HepG2 (cell line): ENCODE data around the gene CIROP. TPM values are rescaled to one million over a fixed set of nuclear protein-coding genes. Genes with fewer than 3 reads are reported as not detected.
A peak's percentile ranks its signal among the peaks of the same experiment; 100 is the strongest.

Experiments
- CREB1 ChIP-seq, 2 experiments: fragments of 450-650 bp in 1 of 2; IDR thresholded peaks; 2 replicates each; pipeline ENCODE4 v1.6.1; 2016 to 2017; ENCODE audit warnings: control low read depth in 1 of 2, mild to moderate bottlenecking in 1 of 2, missing compliant biosample characterization in 1 of 2, missing genetic modification characterization in 1 of 2
- FOXP4 ChIP-seq: sonication (generic); formaldehyde crosslinking; IDR thresholded peaks from 2 replicates; pipeline ENCODE4 v1.4.0; 2020; ENCODE audit warnings: missing genetic modification reagents
- MAX ChIP-seq: IDR thresholded peaks from 2 replicates; pipeline ENCODE4 v1.6.1; 2012; ENCODE audit warnings: inconsistent platforms
- POLR2G ChIP-seq: fragments of 200-400 bp; formaldehyde crosslinking; IDR thresholded peaks from 2 replicates; pipeline ENCODE4 v1.6.1; 2018; ENCODE audit warnings: mild to moderate bottlenecking, low read depth, low read length, moderate library complexity
- PPARG ChIP-seq: conservative IDR thresholded peaks from 2 replicates; pipeline ENCODE4 v1.6.1; 2016; ENCODE audit warnings: missing biosample characterization, missing genetic modification reagents
- RARA ChIP-seq: IDR thresholded peaks from 2 replicates; pipeline ENCODE4 v1.6.1; 2016; ENCODE audit warnings: missing genetic modification reagents, missing compliant biosample characterization
- SIX1 ChIP-seq: sonication (generic); formaldehyde crosslinking; IDR thresholded peaks from 2 replicates; pipeline ENCODE4 v1.4.0; 2020; ENCODE audit warnings: missing genetic modification reagents, borderline replicate concordance
- SMARCE1 ChIP-seq: fragments of 450-650 bp; IDR thresholded peaks from 2 replicates; pipeline ENCODE4 v1.6.1; 2017; ENCODE audit warnings: borderline replicate concordance
- STAT5B ChIP-seq: sonication (generic); formaldehyde crosslinking; IDR thresholded peaks from 2 replicates; pipeline ENCODE4 v1.4.0; 2020; ENCODE audit warnings: missing genetic modification reagents
- THAP8 ChIP-seq: sonication (generic); formaldehyde crosslinking; IDR thresholded peaks from 2 replicates; pipeline ENCODE4 v1.5.1; 2020; ENCODE audit warnings: missing genetic modification reagents, mild to moderate bottlenecking, borderline replicate concordance
- ZNF230 ChIP-seq: sonication (generic); formaldehyde crosslinking; IDR thresholded peaks from 2 replicates; pipeline ENCODE4 v1.4.0; 2020; ENCODE audit warnings: mild to moderate bottlenecking, missing genetic modification reagents
- ZNF264 ChIP-seq: sonication (generic); formaldehyde crosslinking; IDR thresholded peaks from 2 replicates; pipeline ENCODE4 v1.4.0; 2020; ENCODE audit warnings: missing genetic modification reagents
- ZNF275 ChIP-seq: sonication (generic); formaldehyde crosslinking; IDR thresholded peaks from 2 replicates; pipeline ENCODE4 v1.8.0; 2022; ENCODE audit warnings: missing genetic modification reagents, mild to moderate bottlenecking, inconsistent platforms, borderline replicate concordance
- ZNF343 ChIP-seq: sonication (generic); formaldehyde crosslinking; IDR thresholded peaks from 2 replicates; pipeline ENCODE4 v1.4.0; 2020; ENCODE audit warnings: mild to moderate bottlenecking, missing genetic modification reagents
- ZNF563 ChIP-seq: sonication (generic); formaldehyde crosslinking; IDR thresholded peaks from 2 replicates; pipeline ENCODE4 v1.8.0; 2022; ENCODE audit warnings: mild to moderate bottlenecking, moderate library complexity, missing genetic modification reagents
- ZNF737 ChIP-seq: sonication (generic); formaldehyde crosslinking; IDR thresholded peaks from 2 replicates; pipeline ENCODE4 v1.5.0; 2020; ENCODE audit warnings: missing genetic modification reagents, mild to moderate bottlenecking, borderline replicate concordance
- ZNF816 ChIP-seq: sonication (generic); formaldehyde crosslinking; IDR thresholded peaks from 2 replicates; pipeline ENCODE4 v1.8.0; 2022; ENCODE audit warnings: missing genetic modification reagents, mild to moderate bottlenecking, borderline replicate concordance
- ZNF841 ChIP-seq: sonication (generic); formaldehyde crosslinking; IDR thresholded peaks from 2 replicates; pipeline ENCODE4 v1.8.1; 2023; ENCODE audit warnings: missing genetic modification reagents, borderline replicate concordance
- ZSCAN29 ChIP-seq: sonication (generic); formaldehyde crosslinking; conservative IDR thresholded peaks from 2 replicates; pipeline ENCODE4 v1.4.0; 2020; ENCODE audit warnings: mild to moderate bottlenecking, missing genetic modification reagents
- ZSCAN30 ChIP-seq: sonication (generic); formaldehyde crosslinking; IDR thresholded peaks from 2 replicates; pipeline ENCODE4 v1.5.0; 2020; ENCODE audit warnings: mild to moderate bottlenecking, missing genetic modification reagents
- polyA plus RNA-seq, 8 experiments: library from polyadenylated mRNA; depleted of rRNA in 3 of 8; stranded (reverse) in 7 of 8; unstranded in 1 of 8; fragments of >200 nt; fragmentation: Illumina TruSeq in 4 of 8; extraction: Trizol in 4 of 8; gene quantifications; 2 replicates each; pipeline versions ENCODE4 v1.2.1 to v1.2.3, GENCODE V29; 2011 to 2016; ENCODE audit warnings: low read depth in 4 of 8, missing spikeins in 1 of 8, mixed read lengths in 1 of 8; ENCODE audit not compliant: insufficient read depth in 1 of 8
- total RNA-seq, 5 experiments: library from RNA; depleted of rRNA; stranded (reverse); fragments of >200 nt; fragmentation: Illumina TruSeq; extraction: Trizol; gene quantifications; 2 replicates each; pipeline ENCODE4 v1.2.3, GENCODE V29; 2016; ENCODE audit warnings: low read depth in 1 of 5
- TF ChIP-seq, protein P1 (sequence below): IDR thresholded peaks from 2 replicates; pipeline ENCODE4 v1.6.1; 2016; ENCODE audit warnings: mild to moderate bottlenecking, missing biosample characterization, missing genetic modification reagents
- TF ChIP-seq, protein P2 (sequence below): sonication (generic); formaldehyde crosslinking; IDR thresholded peaks from 2 replicates; pipeline ENCODE4 v1.8.0; 2022; ENCODE audit warnings: mild to moderate bottlenecking, missing genetic modification reagents, moderate library complexity

The CIROP gene
- total and polyA plus RNA-seq, 2 of the 13 experiments (the other 11 are each of a cell fraction or from before 2014, with no cell fraction given) = 0.07 TPM; not detected in 1

DNA sequence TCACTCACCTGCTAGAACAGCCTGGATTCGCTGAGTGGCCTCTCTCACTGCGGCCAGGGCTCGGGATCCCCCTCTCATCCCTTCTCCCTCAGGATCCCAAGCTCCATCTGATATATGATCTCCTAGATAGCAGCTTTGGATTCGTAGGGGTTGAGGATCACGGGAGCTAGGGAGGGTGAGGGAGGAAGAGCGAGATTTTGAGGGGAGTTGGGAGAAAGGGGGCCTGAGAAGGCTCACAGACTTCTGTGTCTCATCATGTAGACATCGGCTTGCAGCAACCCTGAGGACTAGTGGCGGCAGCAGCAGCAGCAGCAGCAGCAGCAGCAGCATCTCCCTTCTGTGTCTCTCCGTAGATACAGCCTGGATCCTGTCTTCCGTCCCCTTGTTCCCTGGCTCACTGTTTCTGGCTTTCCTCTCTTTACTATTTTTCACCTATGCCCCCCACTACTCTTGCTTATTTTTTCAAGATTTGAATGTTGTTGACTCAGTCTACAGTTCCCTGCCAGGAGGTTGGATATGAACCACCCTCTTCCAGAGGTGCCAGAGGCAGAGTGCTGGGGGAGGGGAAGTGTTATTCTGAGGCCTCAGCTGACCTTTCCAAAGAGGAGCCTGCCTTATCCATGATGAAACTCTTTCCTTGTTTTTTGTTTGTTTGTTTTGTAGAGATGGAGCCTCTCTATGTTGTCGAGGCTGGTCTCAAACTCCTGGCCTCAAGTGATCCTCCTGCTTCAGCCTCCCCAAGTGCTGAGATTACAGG lies at the start of gene CIROP (continued):
- TF ChIP-seq, protein P1, sequence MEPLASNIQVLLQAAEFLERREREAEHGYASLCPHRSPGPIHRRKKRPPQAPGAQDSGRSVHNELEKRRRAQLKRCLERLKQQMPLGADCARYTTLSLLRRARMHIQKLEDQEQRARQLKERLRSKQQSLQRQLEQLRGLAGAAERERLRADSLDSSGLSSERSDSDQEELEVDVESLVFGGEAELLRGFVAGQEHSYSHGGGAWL (CRISPR knock-in tag) = 0 out of 2 replicates have a peak, but pooled peaks have one; percentile 39
- TF ChIP-seq ZNF816 (no peak), FOXP4 (CRISPR knock-in tag) (peak; percentile 34), STAT5B (CRISPR knock-in tag) (no peak), SMARCE1 (no peak), ZNF343 (CRISPR knock-in tag) (no peak), ZSCAN30 (CRISPR knock-in tag) (no peak), POLR2G (no peak), RARA (CRISPR knock-in tag) (no peak), ZNF563 (CRISPR knock-in tag) (no peak; the same call in 1 of the 2 replicates), THAP8 (no peak), MAX (no peak), ZNF275 (CRISPR knock-in tag) (no peak), ZNF737 (CRISPR knock-in tag) (peak; percentile 71), SIX1 (no peak), ZNF841 (CRISPR knock-in tag) (no peak), ZNF264 (CRISPR knock-in tag) (no peak), PPARG (CRISPR knock-in tag) (no peak), ZSCAN29 (no peak), CREB1 (IDR thresholded peaks at IDR 0.05) (no peak), CREB1 (CRISPR knock-in tag; IDR thresholded peaks at IDR 0.05) (no peak), ZNF230 (CRISPR knock-in tag) (0 out of 2 replicates have a peak, but pooled peaks have one; percentile 20)
- TF ChIP-seq, protein P2, sequence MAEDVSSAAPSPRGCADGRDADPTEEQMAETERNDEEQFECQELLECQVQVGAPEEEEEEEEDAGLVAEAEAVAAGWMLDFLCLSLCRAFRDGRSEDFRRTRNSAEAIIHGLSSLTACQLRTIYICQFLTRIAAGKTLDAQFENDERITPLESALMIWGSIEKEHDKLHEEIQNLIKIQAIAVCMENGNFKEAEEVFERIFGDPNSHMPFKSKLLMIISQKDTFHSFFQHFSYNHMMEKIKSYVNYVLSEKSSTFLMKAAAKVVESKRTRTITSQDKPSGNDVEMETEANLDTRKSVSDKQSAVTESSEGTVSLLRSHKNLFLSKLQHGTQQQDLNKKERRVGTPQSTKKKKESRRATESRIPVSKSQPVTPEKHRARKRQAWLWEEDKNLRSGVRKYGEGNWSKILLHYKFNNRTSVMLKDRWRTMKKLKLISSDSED (CRISPR knock-in tag) = no peak; the same call in 1 of the 2 replicates
